ENCODE data around the gene PCED1A.

PCED1A gene, protein sequence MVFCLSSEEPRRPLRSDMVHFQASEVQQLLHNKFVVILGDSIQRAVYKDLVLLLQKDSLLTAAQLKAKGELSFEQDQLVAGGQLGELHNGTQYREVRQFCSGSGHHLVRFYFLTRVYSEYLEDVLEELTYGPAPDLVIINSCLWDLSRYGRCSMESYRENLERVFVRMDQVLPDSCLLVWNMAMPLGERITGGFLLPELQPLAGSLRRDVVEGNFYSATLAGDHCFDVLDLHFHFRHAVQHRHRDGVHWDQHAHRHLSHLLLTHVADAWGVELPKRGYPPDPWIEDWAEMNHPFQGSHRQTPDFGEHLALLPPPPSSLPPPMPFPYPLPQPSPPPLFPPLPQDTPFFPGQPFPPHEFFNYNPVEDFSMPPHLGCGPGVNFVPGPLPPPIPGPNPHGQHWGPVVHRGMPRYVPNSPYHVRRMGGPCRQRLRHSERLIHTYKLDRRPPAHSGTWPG

GRCh38 chr20:2840138-2840966 lies at the start of gene PCED1A, which contains the start of gene VPS16:
TSS of gene PCED1A (minus strand) at chr20:2840655. CDS start at chr20:2839912, 743 bp downstream.
TSS of gene VPS16 (plus strand) at chr20:2840745. CDS start at chr20:2840775, 30 bp downstream.
- TF ChIP-seq ZNF274 (IDR thresholded peaks at IDR 0.05; ENCODE audit: low read depth, low read length): no peak
- TF ChIP-seq YY1 (IDR thresholded peaks at IDR 0.05; ENCODE audit: insufficient read depth, insufficient read length): peak; percentile 88
- TF ChIP-seq SUZ12 (IDR thresholded peaks at IDR 0.05; ENCODE audit: extremely low read depth, insufficient read depth, insufficient read length): no peak
- Histone ChIP-seq H3K4me1 (ENCODE audit: insufficient read depth, insufficient read length) (peaks cover 5% of the 10 kb centered on the region), H3K9ac (ENCODE audit: insufficient read length, low read depth) (peak within 1 kb of the TSS; percentile 82), H3K27me3 (ENCODE audit: insufficient read depth, insufficient read length) (no peaks in the 10 kb centered on the region), H3K36me3 (ENCODE audit: insufficient read depth, insufficient read length, low read length) (peaks cover 39% of the 10 kb centered on the region), H3K4me3 (ENCODE audit: insufficient read length, low read depth) (peak within 1 kb of the TSS; percentile 67), H3K9me3 (ENCODE audit: insufficient read depth, low read length) (no peaks in the 10 kb centered on the region)
- DNase-seq (ENCODE audit: low read depth, low spot score): peak; percentile 76

- TF ChIP-seq YY1 (IDR thresholded peaks at IDR 0.05; ENCODE audit: insufficient read depth, insufficient read length) (no peak), ZNF274 (IDR thresholded peaks at IDR 0.05; ENCODE audit: low read depth, low read length) (no peak)
- no peaks in the 10 kb centered on the region for H3K27me3 ChIP-seq (ENCODE audit: insufficient read depth, insufficient read length)
- H3K36me3 ChIP-seq (ENCODE audit: insufficient read depth, insufficient read length, low read length): peaks cover 2% of the 10 kb centered on the region
- no peak for DNase-seq (ENCODE audit: low read depth, low spot score)
- H3K4me1 ChIP-seq (ENCODE audit: insufficient read depth, insufficient read length): no peaks in the 10 kb centered on the region
- no peak overlapping the region for H3K9ac ChIP-seq (ENCODE audit: insufficient read length, low read depth)
- H3K4me3 ChIP-seq (ENCODE audit: insufficient read length, low read depth): no peak overlapping the region
- H3K9me3 ChIP-seq (ENCODE audit: insufficient read depth, low read length): no peaks in the 10 kb centered on the region; the same call in 1 of the 2 replicates
Observed at GRCh38 chr20:2889797-2890196, 49.3 kb upstream of the PCED1A start.

DNA sequence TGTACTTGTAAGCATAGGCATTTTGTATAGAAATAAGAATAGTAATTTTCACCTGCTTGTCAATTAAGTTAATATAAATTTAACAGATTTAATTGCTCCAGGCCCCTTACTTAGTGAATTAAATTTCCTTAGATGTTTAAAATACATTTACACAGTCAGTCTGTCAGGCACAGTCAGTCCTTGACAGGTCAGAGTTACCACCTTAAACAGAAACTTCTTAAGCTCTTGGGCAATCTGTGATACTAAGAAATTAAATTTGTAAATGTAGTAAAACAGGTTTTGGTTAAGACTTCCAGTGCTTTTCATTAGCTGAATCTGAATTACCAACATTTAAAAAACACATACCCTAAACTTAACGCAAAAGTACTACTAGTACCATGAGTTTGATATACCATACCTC lies 48.8 kb upstream of the PCED1A start:
- no peaks in the 10 kb centered on the region for H3K4me1 ChIP-seq (ENCODE audit: insufficient read depth, insufficient read length)
- H3K36me3 ChIP-seq (ENCODE audit: insufficient read depth, insufficient read length, low read length): peaks cover 2% of the 10 kb centered on the region
- no peak overlapping the region for H3K9ac ChIP-seq (ENCODE audit: insufficient read length, low read depth)
- DNase-seq (ENCODE audit: low read depth, low spot score): no peak
- no peaks in the 10 kb centered on the region; the same call in 1 of the 2 replicates for H3K9me3 ChIP-seq (ENCODE audit: insufficient read depth, low read length)
- no peaks in the 10 kb centered on the region for H3K27me3 ChIP-seq (ENCODE audit: insufficient read depth, insufficient read length)
- TF ChIP-seq YY1 (IDR thresholded peaks at IDR 0.05; ENCODE audit: insufficient read depth, insufficient read length): no peak
- TF ChIP-seq ZNF274 (IDR thresholded peaks at IDR 0.05; ENCODE audit: low read depth, low read length): no peak
- TF ChIP-seq SUZ12 (IDR thresholded peaks at IDR 0.05; ENCODE audit: extremely low read depth, insufficient read depth, insufficient read length): no peak
- H3K4me3 ChIP-seq (ENCODE audit: insufficient read length, low read depth): no peak overlapping the region

DNA sequence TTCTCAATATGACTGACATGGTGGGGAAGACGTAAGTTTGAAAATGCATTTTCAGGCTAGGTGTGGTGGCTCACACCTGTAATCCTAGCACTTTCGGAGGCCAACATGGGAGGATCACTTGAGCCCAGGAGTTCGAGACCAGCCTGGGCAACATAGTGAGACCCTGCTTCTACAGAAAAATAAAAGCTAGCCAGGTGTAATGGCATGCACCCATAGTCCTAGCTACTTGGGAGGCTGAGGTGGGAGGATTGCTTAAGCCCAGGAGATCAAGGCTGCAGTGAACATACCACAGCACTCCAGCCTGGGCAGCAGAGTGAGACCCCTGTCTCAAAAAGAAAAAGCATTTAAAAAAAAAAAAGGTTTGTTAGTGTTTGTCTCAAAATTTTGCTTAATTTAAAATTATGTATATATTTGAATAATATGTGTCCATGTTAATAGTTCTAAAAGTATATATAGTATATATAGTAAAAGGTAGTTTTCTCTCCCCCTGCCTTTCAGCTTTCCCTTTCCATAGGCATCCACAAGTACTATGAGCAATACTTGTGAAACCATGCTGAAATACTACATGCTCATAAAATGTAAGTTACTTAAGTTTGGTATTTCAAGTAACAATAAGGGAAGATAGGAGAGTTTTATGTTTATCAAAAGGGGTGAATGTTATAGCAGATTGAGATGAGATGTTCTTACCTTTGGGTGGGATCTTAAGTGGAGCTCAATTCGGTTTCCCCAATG lies 47.9 kb upstream of the PCED1A start:
- DNase-seq (ENCODE audit: low read depth, low spot score): no peak
- H3K9me3 ChIP-seq (ENCODE audit: insufficient read depth, low read length): no peaks in the 10 kb centered on the region
- TF ChIP-seq YY1 (IDR thresholded peaks at IDR 0.05; ENCODE audit: insufficient read depth, insufficient read length): no peak
- TF ChIP-seq SUZ12 (IDR thresholded peaks at IDR 0.05; ENCODE audit: extremely low read depth, insufficient read depth, insufficient read length): no peak
- no peak for TF ChIP-seq ZNF274 (IDR thresholded peaks at IDR 0.05; ENCODE audit: low read depth, low read length)
- no peaks in the 10 kb centered on the region for H3K4me1 ChIP-seq (ENCODE audit: insufficient read depth, insufficient read length)
- peaks cover 2% of the 10 kb centered on the region for H3K36me3 ChIP-seq (ENCODE audit: insufficient read depth, insufficient read length, low read length)
- H3K9ac ChIP-seq (ENCODE audit: insufficient read length, low read depth): no peak overlapping the region
- no peaks in the 10 kb centered on the region for H3K27me3 ChIP-seq (ENCODE audit: insufficient read depth, insufficient read length)
- no peak overlapping the region for H3K4me3 ChIP-seq (ENCODE audit: insufficient read length, low read depth)

- Histone ChIP-seq H3K27me3 (ENCODE audit: insufficient read depth, insufficient read length) (no peaks in the 10 kb centered on the region), H3K4me1 (ENCODE audit: insufficient read depth, insufficient read length) (no peaks in the 10 kb centered on the region), H3K36me3 (ENCODE audit: insufficient read depth, insufficient read length, low read length) (peaks cover 2% of the 10 kb centered on the region), H3K4me3 (ENCODE audit: insufficient read length, low read depth) (no peak overlapping the region), H3K9me3 (ENCODE audit: insufficient read depth, low read length) (no peaks in the 10 kb centered on the region), H3K9ac (ENCODE audit: insufficient read length, low read depth) (no peak overlapping the region)
- TF ChIP-seq SUZ12 (IDR thresholded peaks at IDR 0.05; ENCODE audit: extremely low read depth, insufficient read depth, insufficient read length) (no peak), ZNF274 (IDR thresholded peaks at IDR 0.05; ENCODE audit: low read depth, low read length) (no peak), YY1 (IDR thresholded peaks at IDR 0.05; ENCODE audit: insufficient read depth, insufficient read length) (no peak)
- no peak for DNase-seq (ENCODE audit: low read depth, low spot score)
Observed at GRCh38 chr20:2887715-2888114, 47.3 kb upstream of the PCED1A start.

GRCh38 chr20:2883726-2884637 lies 43.5 kb upstream of the PCED1A start:
- TF ChIP-seq YY1 (IDR thresholded peaks at IDR 0.05; ENCODE audit: insufficient read depth, insufficient read length): no peak
- TF ChIP-seq SUZ12 (IDR thresholded peaks at IDR 0.05; ENCODE audit: extremely low read depth, insufficient read depth, insufficient read length): no peak
- no peak for TF ChIP-seq ZNF274 (IDR thresholded peaks at IDR 0.05; ENCODE audit: low read depth, low read length)
- H3K4me3 ChIP-seq (ENCODE audit: insufficient read length, low read depth): no peak overlapping the region
- H3K27me3 ChIP-seq (ENCODE audit: insufficient read depth, insufficient read length): no peaks in the 10 kb centered on the region
- no peaks in the 10 kb centered on the region for H3K4me1 ChIP-seq (ENCODE audit: insufficient read depth, insufficient read length)
- no peaks in the 10 kb centered on the region for H3K36me3 ChIP-seq (ENCODE audit: insufficient read depth, insufficient read length, low read length)
- DNase-seq (ENCODE audit: low read depth, low spot score): no peak
- no peaks in the 10 kb centered on the region for H3K9me3 ChIP-seq (ENCODE audit: insufficient read depth, low read length)
- no peak overlapping the region for H3K9ac ChIP-seq (ENCODE audit: insufficient read length, low read depth)

All from NT2/D1 (cell line).